Esophagus squamous epithelium (tissue), 5 donors: Measurements from ENCODE around the gene SLC35E2B. TPM values are rescaled to one million over a fixed set of nuclear protein-coding genes. Genes with fewer than 3 reads are reported as not detected.

Experiments used
- DNase-seq: peaks from one replicate; lab custom pipeline; 2025; lab: John Stamatoyannopoulos, UW
- H3K27ac ChIP-seq, 4 donors: fragments of 200-600 bp; sonication (generic); one replicate each; pipeline ENCODE4 v1.5.1; 2016 to 2019; ENCODE audit warnings: mild to moderate bottlenecking in 1 of 4
- H3K27me3 ChIP-seq, 4 donors: fragments of 200-600 bp; sonication (generic); 1 replicate in 3 of 4; 2 replicates in 1 of 4; pipeline versions ENCODE4 v1.5.1 to v1.6.0; 2017 to 2021; ENCODE audit warnings: antibody characterized with exemption in 1 of 4
- H3K36me3 ChIP-seq, 3 donors: fragments of 200-600 bp; sonication (generic); one replicate each; pipeline ENCODE4 v1.5.1; 2016 to 2019
- H3K4me1 ChIP-seq, 3 donors: fragments of 200-600 bp; sonication (generic); one replicate each; pipeline ENCODE4 v1.5.1; 2017 to 2019
- H3K4me3 ChIP-seq, 4 donors: fragments of 200-600 bp; sonication (generic); 1 replicate in 3 of 4; 2 replicates in 1 of 4; pipeline ENCODE4 v1.5.1; 2016 to 2019; ENCODE audit warnings: mild to moderate bottlenecking in 2 of 4, moderate library complexity in 1 of 4
- H3K9me3 ChIP-seq, 3 donors: fragments of 200-600 bp; sonication (generic); one replicate each; pipeline ENCODE4 v1.5.1; 2016 to 2019
- POLR2A ChIP-seq, 4 donors: fragments of 450-650 bp; IDR thresholded peaks; one replicate each; pipeline ENCODE4 v1.6.1; 2017; ENCODE audit warnings: antibody characterized with exemption in 4 of 4, mild to moderate bottlenecking in 4 of 4, moderate library complexity in 3 of 4
- WGBS, 2 donors: methylation state at CpG; one replicate each; pipeline ENCODE4 v1.1.5; 2018; 5-methylcytosine and 5-hydroxymethylcytosine counted together
- intact Hi-C: fragments of 100-400 bp; cut with DNase I; formaldehyde crosslinking; loops from one replicate; pipeline ENCODE4 v1.15.0; 2022
- total RNA-seq, 4 donors: library from RNA; depleted of rRNA; stranded (reverse); fragments of >200 nt; gene quantifications; one replicate each; pipeline ENCODE4 v1.1.0, GENCODE V29; 2016
- TF ChIP-seq, protein P1 (sequence below), 6 experiments: fragments of 450-650 bp in 4 of 6; fragments of 200-600 bp in 2 of 6; sonication (generic) in 2 of 6; IDR thresholded peaks; one replicate each; pipeline ENCODE4 v1.5.1; 2016 to 2019; ENCODE audit warnings: antibody characterized with exemption in 6 of 6, mild to moderate bottlenecking in 4 of 6, moderate library complexity in 4 of 6
- donor health status: DM: yes; HTN: yes; CAD: no.

The SLC35E2B gene
- total RNA-seq, 4 donors from 2014 or later = 13.2 to 34.3 (median 25.7) TPM

DNA sequence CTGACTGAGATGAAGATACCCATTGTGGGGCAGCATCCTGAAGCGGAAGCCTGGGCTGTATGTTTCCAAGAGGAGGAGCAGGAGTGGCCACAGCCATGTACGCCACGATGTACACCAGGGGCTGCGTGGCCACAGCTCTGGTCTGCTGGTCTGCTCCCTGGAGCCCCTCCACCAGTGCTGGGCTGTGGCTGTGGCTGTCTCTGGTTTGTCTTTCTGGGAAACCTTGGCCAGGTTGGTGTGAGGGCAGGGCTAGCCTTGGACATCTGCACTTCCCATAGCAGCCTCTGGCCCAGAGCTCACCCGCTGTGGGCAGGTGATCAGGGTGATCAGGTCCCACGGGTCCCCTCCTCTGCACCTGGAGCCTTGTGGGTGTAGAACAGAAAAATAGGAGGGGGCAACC, 74.7 kb downstream of the SLC35E2B start:
- intact Hi-C loops = no loop called here
- no peak overlapping the region for H3K27ac ChIP-seq
- 92 to 93% methylated on average over 2 to 4 of the region's 6 CpGs for WGBS, 2 donors

DNA sequence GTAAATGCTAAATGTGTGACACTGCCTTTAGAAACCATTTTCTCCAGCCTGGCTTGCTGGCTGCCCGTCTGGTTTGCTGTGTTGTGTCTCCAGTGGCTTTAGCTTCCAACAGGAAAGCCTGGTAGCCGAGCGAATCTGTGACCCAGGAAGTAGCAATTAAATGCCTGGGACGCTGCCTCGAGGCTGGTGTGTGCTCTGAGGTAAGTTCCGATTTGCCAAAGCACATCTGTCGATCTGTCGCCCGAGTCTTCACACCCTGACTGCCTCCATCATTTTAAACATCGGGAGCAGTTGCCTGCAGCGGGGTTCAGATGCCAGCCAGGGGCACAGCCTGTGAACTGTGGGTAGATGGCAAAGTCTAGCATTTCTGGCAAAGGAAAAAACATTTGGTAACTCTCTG, 75.1 kb downstream of the SLC35E2B start:
- H3K36me3 ChIP-seq = peaks cover 0 to 36% (median 3%) of the 10 kb centered on the region in 3 donors
- 84 to 89% methylated on average over 7 to 10 of the region's 11 CpGs for WGBS, 2 donors
- TF ChIP-seq, protein P1, sequence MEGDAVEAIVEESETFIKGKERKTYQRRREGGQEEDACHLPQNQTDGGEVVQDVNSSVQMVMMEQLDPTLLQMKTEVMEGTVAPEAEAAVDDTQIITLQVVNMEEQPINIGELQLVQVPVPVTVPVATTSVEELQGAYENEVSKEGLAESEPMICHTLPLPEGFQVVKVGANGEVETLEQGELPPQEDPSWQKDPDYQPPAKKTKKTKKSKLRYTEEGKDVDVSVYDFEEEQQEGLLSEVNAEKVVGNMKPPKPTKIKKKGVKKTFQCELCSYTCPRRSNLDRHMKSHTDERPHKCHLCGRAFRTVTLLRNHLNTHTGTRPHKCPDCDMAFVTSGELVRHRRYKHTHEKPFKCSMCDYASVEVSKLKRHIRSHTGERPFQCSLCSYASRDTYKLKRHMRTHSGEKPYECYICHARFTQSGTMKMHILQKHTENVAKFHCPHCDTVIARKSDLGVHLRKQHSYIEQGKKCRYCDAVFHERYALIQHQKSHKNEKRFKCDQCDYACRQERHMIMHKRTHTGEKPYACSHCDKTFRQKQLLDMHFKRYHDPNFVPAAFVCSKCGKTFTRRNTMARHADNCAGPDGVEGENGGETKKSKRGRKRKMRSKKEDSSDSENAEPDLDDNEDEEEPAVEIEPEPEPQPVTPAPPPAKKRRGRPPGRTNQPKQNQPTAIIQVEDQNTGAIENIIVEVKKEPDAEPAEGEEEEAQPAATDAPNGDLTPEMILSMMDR (IDR thresholded peaks at IDR 0.05) = no peak
- TF ChIP-seq POLR2A (IDR thresholded peaks at IDR 0.05) = no peak
- no peaks in the 10 kb centered on the region for H3K27me3 ChIP-seq
- H3K4me1 ChIP-seq = peaks cover 26 to 68% (median 28%) of the 10 kb centered on the region in 3 donors
- H3K4me3 ChIP-seq = no peak overlapping the region
- intact Hi-C loops = no loop called here
- H3K9me3 ChIP-seq = no peaks in the 10 kb centered on the region
- H3K27ac ChIP-seq = no peak overlapping the region
- no peak for DNase-seq

More for the DNA sequence above, 74.7 kb downstream of the SLC35E2B start:
- Histone ChIP-seq H3K4me1 (peaks cover 28 to 72% (median 29%) of the 10 kb centered on the region in 3 donors), H3K36me3 (peaks cover 0 to 36% (median 3%) of the 10 kb centered on the region in 3 donors), H3K9me3 (no peaks in the 10 kb centered on the region), H3K4me3 (no peak overlapping the region), H3K27me3 (no peaks in the 10 kb centered on the region)
- no peak for DNase-seq
- TF ChIP-seq POLR2A (IDR thresholded peaks at IDR 0.05) = no peak
- TF ChIP-seq, protein P1 (IDR thresholded peaks at IDR 0.05) = no peak

DNA sequence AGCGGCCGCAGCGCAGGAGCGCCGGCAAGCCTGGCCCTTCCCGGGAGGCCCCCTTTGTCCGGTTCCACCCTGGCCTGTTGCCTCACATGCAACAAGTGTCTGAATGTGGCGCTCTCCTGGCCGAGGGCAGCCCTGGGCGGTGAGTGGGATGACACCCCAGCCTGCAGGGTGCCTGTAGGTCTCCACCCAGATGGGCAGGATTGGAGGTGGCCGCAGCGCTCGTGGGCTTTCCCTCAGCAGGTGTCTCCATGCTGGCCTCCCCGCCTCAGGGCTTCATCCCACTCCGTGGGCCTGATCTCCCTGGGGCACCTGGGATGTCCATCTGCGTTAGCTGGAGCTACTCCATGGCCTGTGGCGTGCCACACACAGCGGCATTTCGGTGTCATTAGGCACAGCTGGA, 75.8 kb downstream of the SLC35E2B start:
- Histone ChIP-seq H3K4me1 (peaks cover 25 to 65% (median 26%) of the 10 kb centered on the region in 3 donors), H3K27me3 (no peaks in the 10 kb centered on the region), H3K36me3 (peaks cover 0 to 36% (median 3%) of the 10 kb centered on the region in 3 donors), H3K9me3 (no peaks in the 10 kb centered on the region), H3K27ac (peak overlapping the region in 3 of 4 donors; percentile 99 to 100 (median 99)), H3K4me3 (peak overlapping the region; percentile 90 to 100 (median 92))
- intact Hi-C loops = no loop called here
- no peak for DNase-seq
- WGBS, 2 donors = 80 to 85% methylated on average over 1 to 10 of the region's 19 CpGs
- TF ChIP-seq POLR2A (IDR thresholded peaks at IDR 0.05) = no peak
- TF ChIP-seq, protein P1 (IDR thresholded peaks at IDR 0.05) = no peak

DNA sequence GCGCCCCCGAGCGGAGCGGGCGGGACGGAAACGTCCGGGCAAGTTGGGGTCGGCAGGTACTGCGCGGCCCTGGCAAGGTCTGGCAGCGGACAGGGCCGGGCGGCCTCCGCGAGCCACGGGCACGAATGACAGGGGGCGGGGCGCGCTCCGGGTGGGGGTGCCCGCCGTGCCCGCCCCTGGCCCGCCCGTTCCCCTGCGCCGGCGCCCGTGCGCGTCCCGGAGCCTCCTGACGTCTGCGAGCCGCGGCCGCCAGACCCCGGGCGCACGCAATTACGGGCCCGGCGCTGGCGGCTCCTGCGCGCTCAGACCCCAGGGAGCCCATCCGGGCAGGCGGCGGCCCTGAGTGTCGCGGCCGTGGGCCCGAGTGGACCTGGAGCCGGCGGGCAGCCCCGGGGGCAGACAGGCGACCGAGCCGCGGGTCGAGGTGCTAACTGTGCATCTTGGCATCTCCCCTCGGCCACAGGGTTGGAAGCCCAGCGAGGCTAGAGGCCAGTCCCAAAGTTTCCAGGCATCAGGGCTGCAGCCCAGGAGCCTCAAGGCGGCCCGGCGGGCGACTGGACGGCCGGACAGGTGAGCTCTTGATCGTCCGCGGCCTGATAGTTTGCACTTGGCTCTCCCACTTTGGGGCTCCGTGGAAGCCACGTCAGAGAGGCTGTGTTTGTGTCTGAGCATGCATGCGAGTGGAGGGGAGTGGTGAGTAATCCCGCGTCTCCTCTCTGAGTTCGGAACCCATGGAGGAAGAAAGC, 76.4 kb downstream of the SLC35E2B start:
- TF ChIP-seq POLR2A (IDR thresholded peaks at IDR 0.05) = no peak
- TF ChIP-seq, protein P1 (IDR thresholded peaks at IDR 0.05) = no peak
- peaks cover 0 to 36% (median 3%) of the 10 kb centered on the region in 3 donors for H3K36me3 ChIP-seq
- WGBS, 2 donors = 20% methylated on average over 10 of the region's 80 CpGs; no CpG with 5 or more reads in 1 of the 2 donors
- intact Hi-C loops = no loop called here
- H3K27me3 ChIP-seq = no peaks in the 10 kb centered on the region
- H3K9me3 ChIP-seq = no peaks in the 10 kb centered on the region
- H3K4me1 ChIP-seq = peaks cover 24 to 62% (median 25%) of the 10 kb centered on the region in 3 donors
- peak overlapping the region; percentile 99 to 100 (median 100) for H3K27ac ChIP-seq
- H3K4me3 ChIP-seq = peak overlapping the region; percentile 90 to 100 (median 92)
- no peak for DNase-seq
